Stimulated activated CD8-positive, alpha-beta memory T cell treated with anti-CD3 and anti-CD28 coated beads, Interleukin-4, amount 100 ng/mL, for 48 hours (primary cell): ENCODE data around the gene CEP295NL.
A peak's percentile ranks its signal among the peaks of the same experiment; 100 is the strongest.
"Not testable (repeated sequence)": the region's sequence is repeated elsewhere in the genome, so short reads cannot be mapped to it uniquely, and the experiment has no call there.

ENCODE experiments used
- DNase-seq: peaks from one replicate; pipeline ENCODE4 v3.0.0-alpha.2; 2020

CEP295NL gene

DNA sequence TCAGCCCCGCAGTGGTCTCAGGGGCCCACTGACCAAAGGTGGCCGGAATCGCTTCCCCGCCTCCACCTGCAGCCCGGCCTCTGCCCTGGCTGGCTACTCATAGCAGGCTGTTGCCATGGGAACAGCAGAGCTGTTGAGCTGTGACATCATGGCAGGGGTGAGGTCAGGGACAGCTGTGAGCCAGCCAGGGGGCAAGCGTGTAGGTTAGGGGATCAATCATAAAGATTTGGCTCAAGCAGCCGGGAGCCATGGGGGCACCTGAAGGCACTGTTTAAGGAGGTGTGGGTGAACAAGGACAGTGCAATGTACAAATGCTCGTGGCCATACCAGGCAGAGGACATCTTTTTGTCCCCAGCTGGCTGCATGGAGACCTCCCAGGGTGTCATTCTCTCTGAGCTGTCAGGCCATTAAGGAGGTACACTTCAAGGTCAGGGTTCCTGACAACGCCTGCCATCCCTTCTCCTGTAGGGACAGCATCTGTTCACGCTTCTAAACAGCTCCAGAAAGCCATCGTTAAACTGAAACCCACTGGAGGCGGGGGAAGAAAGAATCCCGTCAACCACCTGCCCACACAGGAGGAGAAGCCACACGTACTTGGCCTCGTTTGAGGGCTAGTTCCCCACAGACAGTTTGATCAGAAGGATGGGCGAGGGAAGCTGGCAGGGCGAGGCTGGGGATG, at the start of gene CEP295NL:
Gene CEP295NL, minus strand, starts transcription at position 101 of the 679 bp plus-strand sequence. CDS start 1,373 bp downstream, outside the sequence.
- peak; percentile 45 for DNase-seq

DNA sequence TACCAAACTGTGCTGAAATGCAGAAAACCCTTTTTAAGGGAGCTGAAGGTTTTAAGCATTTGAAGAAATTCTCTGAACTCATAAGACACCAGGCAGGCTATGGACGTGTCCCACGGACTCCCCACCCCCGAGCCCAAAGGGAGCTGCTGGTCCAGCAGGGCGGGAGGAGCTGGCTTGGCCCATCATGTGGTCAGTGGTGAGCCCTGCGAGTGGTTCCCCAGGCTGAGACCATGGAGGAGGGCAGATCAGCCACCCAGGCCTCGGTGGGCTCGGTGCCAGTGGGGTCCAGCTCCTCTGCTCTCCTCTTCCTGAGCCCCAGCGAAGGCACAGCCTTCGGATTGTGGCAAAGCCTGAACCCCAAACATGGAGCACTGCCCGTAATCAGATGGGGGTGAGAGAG, 49.7 kb upstream of the CEP295NL start:
- no peak for DNase-seq

- no peak for DNase-seq
Measured at GRCh38 chr17:78951967-78952551, 49.1 kb upstream of the CEP295NL start.

DNA sequence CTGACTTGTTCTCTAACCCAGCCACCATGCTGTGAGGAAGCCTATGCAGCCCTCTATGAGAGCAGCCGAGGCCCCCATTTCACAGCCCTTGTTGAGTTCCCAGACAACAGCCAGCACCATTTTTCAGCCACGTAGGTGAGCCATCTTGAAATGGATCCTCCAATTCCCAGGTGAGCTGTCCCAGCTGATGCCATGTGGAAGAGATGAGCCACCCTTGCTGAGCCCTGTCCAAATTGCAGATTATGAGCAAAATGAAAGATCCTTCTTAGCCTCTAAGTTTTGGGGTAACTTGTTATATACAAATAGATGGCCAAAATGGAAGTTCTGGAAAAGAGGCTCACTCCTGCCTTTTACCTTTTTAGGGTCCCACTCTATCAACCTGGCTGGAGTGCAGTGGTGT, 47.9 kb upstream of the CEP295NL start:
- no peak for DNase-seq

- no peak for DNase-seq
Measured at GRCh38 chr17:78947235-78948149, 44.5 kb upstream of the CEP295NL start.

GRCh38 chr17:78946631-78947030, 43.6 kb upstream of the CEP295NL start:
- DNase-seq, result no peak

DNA sequence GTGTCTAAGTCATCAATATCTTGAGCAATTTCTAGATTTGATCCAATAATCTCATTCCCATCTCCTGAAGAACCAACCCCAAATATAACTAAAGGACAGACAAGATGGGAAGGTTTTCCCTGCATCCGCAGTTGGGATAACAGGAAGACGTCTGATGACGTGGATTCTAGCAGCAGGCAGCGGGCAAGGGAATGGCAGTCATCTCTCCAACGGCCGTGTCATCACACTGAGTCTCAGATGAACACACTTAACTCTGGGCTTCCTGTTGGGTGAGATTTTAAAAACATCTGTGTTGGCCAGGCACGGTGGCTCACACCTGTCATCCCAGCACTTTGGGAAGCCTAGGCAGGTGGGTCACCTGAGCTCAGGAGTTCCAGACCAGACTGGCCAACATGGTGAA, 43.1 kb upstream of the CEP295NL start:
- no peak for DNase-seq

DNA sequence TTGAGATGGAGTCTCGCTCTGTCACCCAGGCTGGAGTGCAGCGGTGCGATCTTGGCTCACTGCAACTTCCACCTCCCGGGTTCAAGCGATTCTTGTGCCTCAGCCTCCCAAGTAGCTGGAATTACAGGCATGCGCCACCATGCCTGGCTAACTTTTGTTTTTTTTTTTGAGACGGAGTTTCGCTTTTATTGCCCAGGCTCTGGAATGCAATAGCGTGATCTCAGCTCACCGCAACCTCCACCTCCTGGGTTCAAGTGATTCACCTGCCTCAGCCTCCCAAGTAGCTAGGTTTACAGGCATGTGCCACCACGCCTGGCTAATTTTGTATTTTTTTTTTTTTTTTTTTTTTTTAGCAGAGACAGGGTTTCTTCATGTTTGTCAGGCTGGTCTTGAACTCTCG, 42.5 kb upstream of the CEP295NL start:
- not testable (repeated sequence) for DNase-seq

DNA sequence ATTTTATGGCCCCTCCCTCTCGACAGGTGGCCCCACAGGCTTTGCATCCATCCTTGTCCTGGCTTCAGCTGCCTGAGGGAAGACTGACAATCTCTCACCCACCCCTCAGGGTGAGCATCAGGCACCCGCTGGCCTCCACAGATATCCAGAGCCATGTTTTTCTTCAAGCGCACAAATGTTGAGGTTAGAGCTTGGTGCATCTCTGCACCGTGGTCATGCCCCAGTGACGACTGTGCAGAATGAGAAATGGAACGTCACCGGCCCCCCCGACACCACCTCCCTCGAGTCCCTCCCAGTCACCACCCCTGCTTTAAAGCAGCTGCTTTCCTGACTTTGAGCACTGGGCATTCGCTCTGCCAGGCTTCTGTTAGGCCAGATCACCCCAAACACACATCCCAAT, 42.0 kb upstream of the CEP295NL start:
- no peak for DNase-seq

DNA sequence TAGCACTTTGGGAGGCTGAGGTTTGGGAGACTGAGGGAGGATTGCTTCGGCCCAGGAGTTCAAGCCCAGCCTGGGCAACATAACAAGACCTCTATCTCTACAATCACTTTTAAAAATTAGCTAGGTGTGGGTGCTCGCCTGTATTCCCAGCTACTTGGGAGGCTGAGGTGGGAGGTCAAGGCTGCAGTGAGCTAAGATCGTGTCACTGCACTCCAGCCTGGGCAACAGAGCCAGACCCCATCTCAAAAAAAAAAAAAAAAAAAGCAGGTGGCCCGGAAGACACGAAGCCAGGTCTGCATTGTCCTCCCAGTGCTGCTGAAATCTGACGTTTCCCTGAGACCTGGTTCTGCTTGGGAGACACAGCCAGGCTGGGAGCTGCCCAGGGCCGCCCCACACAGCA, 41.0 kb upstream of the CEP295NL start:
- DNase-seq, result no peak

DNA sequence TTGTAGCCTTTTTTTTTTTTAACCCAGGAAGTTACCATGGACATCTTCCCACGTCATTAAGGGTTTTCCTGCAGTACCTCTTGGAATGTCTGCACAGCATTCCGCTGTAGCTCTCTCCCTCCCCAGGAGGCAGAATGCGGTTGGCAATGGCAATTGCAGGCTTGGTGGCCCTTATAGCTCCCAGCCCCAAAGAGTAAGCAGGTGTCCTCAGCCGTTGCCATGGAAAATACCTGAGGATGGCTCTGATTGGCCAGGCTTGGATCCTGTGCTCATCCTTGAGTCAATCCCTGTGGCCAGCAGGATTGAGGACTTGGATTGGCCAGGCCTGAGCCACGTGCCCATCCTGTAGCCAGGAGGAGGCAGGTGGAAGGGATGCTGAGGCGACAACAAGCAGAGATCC, 37.7 kb upstream of the CEP295NL start:
- DNase-seq, result no peak

- DNase-seq, result no peak
Measured at GRCh38 chr17:78940258-78940657, 37.3 kb upstream of the CEP295NL start.

- no peak for DNase-seq
Measured at GRCh38 chr17:78939615-78940014, 36.6 kb upstream of the CEP295NL start.

DNA sequence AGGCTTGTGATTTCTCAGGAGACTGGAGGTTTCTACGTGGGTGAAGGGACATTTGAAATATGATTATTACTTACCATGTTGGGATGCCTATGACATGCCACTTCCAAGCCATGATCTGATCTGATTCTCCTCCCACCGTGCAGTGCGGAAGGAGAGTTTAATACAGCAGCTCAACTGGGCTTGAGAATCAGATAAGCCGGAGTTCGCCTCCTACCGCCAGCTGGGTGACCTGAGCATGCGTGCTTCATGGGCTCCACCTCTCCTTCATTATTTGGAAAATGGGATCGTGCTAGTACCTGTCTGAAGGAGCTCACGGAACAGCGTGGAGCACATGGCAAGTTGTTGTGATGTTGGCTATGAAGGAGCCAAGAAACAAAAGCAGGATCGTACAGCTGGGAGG, 34.6 kb upstream of the CEP295NL start:
- no peak for DNase-seq

GRCh38 chr17:78935419-78936323, 32.7 kb upstream of the CEP295NL start:
- DNase-seq, result no peak

GRCh38 chr17:78934681-78935418, 31.8 kb upstream of the CEP295NL start:
- DNase-seq, result no peak

- DNase-seq, result no peak
Measured at GRCh38 chr17:78933959-78934568, 31.1 kb upstream of the CEP295NL start.

GRCh38 chr17:78933025-78933958, 30.3 kb upstream of the CEP295NL start:
- DNase-seq, result peak; percentile 54

GRCh38 chr17:78929908-78930775, 27.1 kb upstream of the CEP295NL start:
- no peak for DNase-seq
